Body of pancreas (tissue), 4 donors: ENCODE data around the gene ENG.

ENCODE experiments used
- POLR2A ChIP-seq, 3 donors: fragments of 450-650 bp; IDR thresholded peaks; one replicate each; pipeline ENCODE4 v1.6.1; 2016; ENCODE audit warnings: antibody characterized with exemption in 3 of 3, mild to moderate bottlenecking in 2 of 3
- TF ChIP-seq, protein P1 (sequence below), 7 experiments: fragments of 450-650 bp in 4 of 7; fragments of 200-600 bp in 3 of 7; sonication (generic) in 3 of 7; IDR thresholded peaks; one replicate each; pipeline ENCODE4 v1.5.1; 2016 to 2019; ENCODE audit warnings: antibody characterized with exemption in 7 of 7

- TF ChIP-seq, protein P1, sequence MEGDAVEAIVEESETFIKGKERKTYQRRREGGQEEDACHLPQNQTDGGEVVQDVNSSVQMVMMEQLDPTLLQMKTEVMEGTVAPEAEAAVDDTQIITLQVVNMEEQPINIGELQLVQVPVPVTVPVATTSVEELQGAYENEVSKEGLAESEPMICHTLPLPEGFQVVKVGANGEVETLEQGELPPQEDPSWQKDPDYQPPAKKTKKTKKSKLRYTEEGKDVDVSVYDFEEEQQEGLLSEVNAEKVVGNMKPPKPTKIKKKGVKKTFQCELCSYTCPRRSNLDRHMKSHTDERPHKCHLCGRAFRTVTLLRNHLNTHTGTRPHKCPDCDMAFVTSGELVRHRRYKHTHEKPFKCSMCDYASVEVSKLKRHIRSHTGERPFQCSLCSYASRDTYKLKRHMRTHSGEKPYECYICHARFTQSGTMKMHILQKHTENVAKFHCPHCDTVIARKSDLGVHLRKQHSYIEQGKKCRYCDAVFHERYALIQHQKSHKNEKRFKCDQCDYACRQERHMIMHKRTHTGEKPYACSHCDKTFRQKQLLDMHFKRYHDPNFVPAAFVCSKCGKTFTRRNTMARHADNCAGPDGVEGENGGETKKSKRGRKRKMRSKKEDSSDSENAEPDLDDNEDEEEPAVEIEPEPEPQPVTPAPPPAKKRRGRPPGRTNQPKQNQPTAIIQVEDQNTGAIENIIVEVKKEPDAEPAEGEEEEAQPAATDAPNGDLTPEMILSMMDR (IDR thresholded peaks at IDR 0.05) = no peak
- TF ChIP-seq POLR2A (IDR thresholded peaks at IDR 0.05) = no peak
Measured at GRCh38 chr9:127860260-127860659, 5.8 kb upstream of the ENG start.
